Measurements from ENCODE around the gene OR6N2.

GRCh38 chr1:158724442-158724841, 56.6 kb downstream of the OR6N2 start:
- TF ChIP-seq, protein P1, sequence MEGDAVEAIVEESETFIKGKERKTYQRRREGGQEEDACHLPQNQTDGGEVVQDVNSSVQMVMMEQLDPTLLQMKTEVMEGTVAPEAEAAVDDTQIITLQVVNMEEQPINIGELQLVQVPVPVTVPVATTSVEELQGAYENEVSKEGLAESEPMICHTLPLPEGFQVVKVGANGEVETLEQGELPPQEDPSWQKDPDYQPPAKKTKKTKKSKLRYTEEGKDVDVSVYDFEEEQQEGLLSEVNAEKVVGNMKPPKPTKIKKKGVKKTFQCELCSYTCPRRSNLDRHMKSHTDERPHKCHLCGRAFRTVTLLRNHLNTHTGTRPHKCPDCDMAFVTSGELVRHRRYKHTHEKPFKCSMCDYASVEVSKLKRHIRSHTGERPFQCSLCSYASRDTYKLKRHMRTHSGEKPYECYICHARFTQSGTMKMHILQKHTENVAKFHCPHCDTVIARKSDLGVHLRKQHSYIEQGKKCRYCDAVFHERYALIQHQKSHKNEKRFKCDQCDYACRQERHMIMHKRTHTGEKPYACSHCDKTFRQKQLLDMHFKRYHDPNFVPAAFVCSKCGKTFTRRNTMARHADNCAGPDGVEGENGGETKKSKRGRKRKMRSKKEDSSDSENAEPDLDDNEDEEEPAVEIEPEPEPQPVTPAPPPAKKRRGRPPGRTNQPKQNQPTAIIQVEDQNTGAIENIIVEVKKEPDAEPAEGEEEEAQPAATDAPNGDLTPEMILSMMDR (IDR thresholded peaks at IDR 0.05; ENCODE audit: low read depth, low read length, missing input control), result no peak
- TF ChIP-seq, protein P2, sequence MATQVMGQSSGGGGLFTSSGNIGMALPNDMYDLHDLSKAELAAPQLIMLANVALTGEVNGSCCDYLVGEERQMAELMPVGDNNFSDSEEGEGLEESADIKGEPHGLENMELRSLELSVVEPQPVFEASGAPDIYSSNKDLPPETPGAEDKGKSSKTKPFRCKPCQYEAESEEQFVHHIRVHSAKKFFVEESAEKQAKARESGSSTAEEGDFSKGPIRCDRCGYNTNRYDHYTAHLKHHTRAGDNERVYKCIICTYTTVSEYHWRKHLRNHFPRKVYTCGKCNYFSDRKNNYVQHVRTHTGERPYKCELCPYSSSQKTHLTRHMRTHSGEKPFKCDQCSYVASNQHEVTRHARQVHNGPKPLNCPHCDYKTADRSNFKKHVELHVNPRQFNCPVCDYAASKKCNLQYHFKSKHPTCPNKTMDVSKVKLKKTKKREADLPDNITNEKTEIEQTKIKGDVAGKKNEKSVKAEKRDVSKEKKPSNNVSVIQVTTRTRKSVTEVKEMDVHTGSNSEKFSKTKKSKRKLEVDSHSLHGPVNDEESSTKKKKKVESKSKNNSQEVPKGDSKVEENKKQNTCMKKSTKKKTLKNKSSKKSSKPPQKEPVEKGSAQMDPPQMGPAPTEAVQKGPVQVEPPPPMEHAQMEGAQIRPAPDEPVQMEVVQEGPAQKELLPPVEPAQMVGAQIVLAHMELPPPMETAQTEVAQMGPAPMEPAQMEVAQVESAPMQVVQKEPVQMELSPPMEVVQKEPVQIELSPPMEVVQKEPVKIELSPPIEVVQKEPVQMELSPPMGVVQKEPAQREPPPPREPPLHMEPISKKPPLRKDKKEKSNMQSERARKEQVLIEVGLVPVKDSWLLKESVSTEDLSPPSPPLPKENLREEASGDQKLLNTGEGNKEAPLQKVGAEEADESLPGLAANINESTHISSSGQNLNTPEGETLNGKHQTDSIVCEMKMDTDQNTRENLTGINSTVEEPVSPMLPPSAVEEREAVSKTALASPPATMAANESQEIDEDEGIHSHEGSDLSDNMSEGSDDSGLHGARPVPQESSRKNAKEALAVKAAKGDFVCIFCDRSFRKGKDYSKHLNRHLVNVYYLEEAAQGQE (IDR thresholded peaks at IDR 0.05), result no peak
- TF ChIP-seq, protein P3, sequence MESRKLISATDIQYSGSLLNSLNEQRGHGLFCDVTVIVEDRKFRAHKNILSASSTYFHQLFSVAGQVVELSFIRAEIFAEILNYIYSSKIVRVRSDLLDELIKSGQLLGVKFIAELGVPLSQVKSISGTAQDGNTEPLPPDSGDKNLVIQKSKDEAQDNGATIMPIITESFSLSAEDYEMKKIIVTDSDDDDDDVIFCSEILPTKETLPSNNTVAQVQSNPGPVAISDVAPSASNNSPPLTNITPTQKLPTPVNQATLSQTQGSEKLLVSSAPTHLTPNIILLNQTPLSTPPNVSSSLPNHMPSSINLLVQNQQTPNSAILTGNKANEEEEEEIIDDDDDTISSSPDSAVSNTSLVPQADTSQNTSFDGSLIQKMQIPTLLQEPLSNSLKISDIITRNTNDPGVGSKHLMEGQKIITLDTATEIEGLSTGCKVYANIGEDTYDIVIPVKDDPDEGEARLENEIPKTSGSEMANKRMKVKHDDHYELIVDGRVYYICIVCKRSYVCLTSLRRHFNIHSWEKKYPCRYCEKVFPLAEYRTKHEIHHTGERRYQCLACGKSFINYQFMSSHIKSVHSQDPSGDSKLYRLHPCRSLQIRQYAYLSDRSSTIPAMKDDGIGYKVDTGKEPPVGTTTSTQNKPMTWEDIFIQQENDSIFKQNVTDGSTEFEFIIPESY (IDR thresholded peaks at IDR 0.05), result no peak
- no peak for TF ChIP-seq FOXA2 (IDR thresholded peaks at IDR 0.05)
- TF ChIP-seq SP1 (IDR thresholded peaks at IDR 0.05), result no peak
- no peak for TF ChIP-seq MAX (IDR thresholded peaks at IDR 0.05)
- TF ChIP-seq GABPA (IDR thresholded peaks at IDR 0.05 in 1 of 2, conservative IDR thresholded peaks at IDR 0.05 in 1 of 2), result no peak
